HL-60/S4 treated with retinoic acid at 250 ng/mL for 4 days and 3 days (cell line): ENCODE data around the gene GPSM1.

ENCODE experiments used
- in situ Hi-C: fragments of 300-500 bp; cut with MboI; formaldehyde crosslinking; loops from 2 replicates; pipeline ENCODE4 v1.7.0; 2022; ENCODE audit warnings: low sequenced_read_pairs

The GPSM1 gene

GRCh38 chr9:136331030-136331429 is 3.7 kb downstream of the GPSM1 start:
- in situ Hi-C loops: no loop called here

- in situ Hi-C loops: no loop called here
These were observed 4.5 kb downstream of the GPSM1 start for GRCh38 chr9:136331556-136332481.

- in situ Hi-C loops: no loop called here
These were observed 5.2 kb downstream of the GPSM1 start for GRCh38 chr9:136332482-136332983.

GRCh38 chr9:136333045-136333444 is 5.7 kb downstream of the GPSM1 start:
- in situ Hi-C loops: no loop called here

GRCh38 chr9:136333486-136333885 is 6.1 kb downstream of the GPSM1 start:
- in situ Hi-C loops: no loop called here

- in situ Hi-C loops: no loop called here
These were observed 7.2 kb downstream of the GPSM1 start for GRCh38 chr9:136334541-136334940.

GRCh38 chr9:136335296-136336155 is 8.2 kb downstream of the GPSM1 start:
- in situ Hi-C loops: no loop called here

GRCh38 chr9:136336156-136336870 is 9.0 kb downstream of the GPSM1 start:
- in situ Hi-C loops: no loop called here

- in situ Hi-C loops: no loop called here
These were observed 9.5 kb downstream of the GPSM1 start for GRCh38 chr9:136336881-136337280.

- in situ Hi-C loops: no loop called here
These were observed 10.4 kb downstream of the GPSM1 start for GRCh38 chr9:136337416-136338395.

GRCh38 chr9:136338511-136338910 is 11.2 kb downstream of the GPSM1 start:
- in situ Hi-C loops: no loop called here

GRCh38 chr9:136339173-136339957 is 12.0 kb downstream of the GPSM1 start:
- in situ Hi-C loops: no loop called here

- in situ Hi-C loops: no loop called here
These were observed 12.6 kb downstream of the GPSM1 start for GRCh38 chr9:136339958-136340310.

GRCh38 chr9:136340356-136341041 is 13.2 kb downstream of the GPSM1 start:
- in situ Hi-C loops: no loop called here

GRCh38 chr9:136341042-136341655 is 13.8 kb downstream of the GPSM1 start:
- in situ Hi-C loops: no loop called here

GRCh38 chr9:136341769-136342168 is 14.4 kb downstream of the GPSM1 start:
- in situ Hi-C loops: no loop called here

GRCh38 chr9:136342181-136343120 is 15.1 kb downstream of the GPSM1 start:
- in situ Hi-C loops: no loop called here
